ENCODE results near the gene PCDHB13. TPM values are rescaled to one million over a fixed set of nuclear protein-coding genes. Genes with fewer than 3 reads are reported as not detected.

PCDHB13 gene
- total RNA-seq, 1 donor from 2014 or later, result 2.9 TPM

Other genes with a start within 250 kb of the PCDHB13 start
- 3.0 TPM for gene PCDHAC2, start 247.4 kb upstream of the PCDHB13 start, total RNA-seq
- not detected for gene PCDHB1, start 162.5 kb upstream of the PCDHB13 start, total RNA-seq
- gene PCDHB2, start 119.3 kb upstream of the PCDHB13 start, total RNA-seq, result 3.1 TPM
- 2.7 TPM for gene PCDHB3, start 113.4 kb upstream of the PCDHB13 start, total RNA-seq
- gene PCDHB4, start 92.1 kb upstream of the PCDHB13 start, total RNA-seq, result 1.6 TPM
- gene PCDHB5, start 78.7 kb upstream of the PCDHB13 start, total RNA-seq, result 2.7 TPM
- 0.39 TPM for gene PCDHB6, start 63.9 kb upstream of the PCDHB13 start, total RNA-seq
- gene PCDHB7, start 41.3 kb upstream of the PCDHB13 start, total RNA-seq, result 1.1 TPM
- gene PCDHB8, start 36.1 kb upstream of the PCDHB13 start, total RNA-seq, result 0.49 TPM
- 2.5 TPM for gene PCDHB16, start 31.5 kb upstream of the PCDHB13 start, total RNA-seq
- 0.89 TPM for gene PCDHB9, start 26.8 kb upstream of the PCDHB13 start, total RNA-seq
- 1.8 TPM for gene PCDHB10, start 21.6 kb upstream of the PCDHB13 start, total RNA-seq
- 3.5 TPM for gene PCDHB11, start 14.3 kb upstream of the PCDHB13 start, total RNA-seq
- 2.2 TPM for gene PCDHB12, start 5.2 kb upstream of the PCDHB13 start, total RNA-seq
- gene PCDHB14, start 9.4 kb downstream of the PCDHB13 start, total RNA-seq, result 3.8 TPM
- gene PCDHB15, start 31.5 kb downstream of the PCDHB13 start, total RNA-seq, result 3.6 TPM
- 1.4 TPM for gene SLC25A2, start 90.1 kb downstream of the PCDHB13 start, total RNA-seq
- 88.8 TPM for gene TAF7, start 106.9 kb downstream of the PCDHB13 start, total RNA-seq
- gene PCDHGA1, start 116.6 kb downstream of the PCDHB13 start, total RNA-seq, result 0.39 TPM
- 3.6 TPM for gene PCDHGA2, start 124.8 kb downstream of the PCDHB13 start, total RNA-seq
- 1.6 TPM for gene PCDHGA3, start 129.9 kb downstream of the PCDHB13 start, total RNA-seq
- 2.6 TPM for gene PCDHGB1, start 136.2 kb downstream of the PCDHB13 start, total RNA-seq
- gene PCDHGA4, start 141.1 kb downstream of the PCDHB13 start, total RNA-seq, result 2.9 TPM
- gene PCDHGB2, start 146.1 kb downstream of the PCDHB13 start, total RNA-seq, result 3.3 TPM
- gene PCDHGA5, start 150.2 kb downstream of the PCDHB13 start, total RNA-seq, result 3.6 TPM
- 4.3 TPM for gene PCDHGB3, start 156.3 kb downstream of the PCDHB13 start, total RNA-seq
- gene PCDHGA6, start 160.0 kb downstream of the PCDHB13 start, total RNA-seq, result 3.6 TPM
- 3.5 TPM for gene PCDHGA7, start 168.8 kb downstream of the PCDHB13 start, total RNA-seq
- 6.1 TPM for gene PCDHGB4, start 173.8 kb downstream of the PCDHB13 start, total RNA-seq
- 3.3 TPM for gene PCDHGA8, start 178.7 kb downstream of the PCDHB13 start, total RNA-seq
- gene PCDHGB5, start 184.0 kb downstream of the PCDHB13 start, total RNA-seq, result 8.0 TPM
- 4.2 TPM for gene PCDHGA9, start 188.9 kb downstream of the PCDHB13 start, total RNA-seq
- gene PCDHGB6, start 194.1 kb downstream of the PCDHB13 start, total RNA-seq, result 5.6 TPM
- gene PCDHGA10, start 199.1 kb downstream of the PCDHB13 start, total RNA-seq, result 4.9 TPM
- 7.6 TPM for gene PCDHGB7, start 203.8 kb downstream of the PCDHB13 start, total RNA-seq
- 6.1 TPM for gene PCDHGA11, start 207.1 kb downstream of the PCDHB13 start, total RNA-seq
- gene PCDHGA12, start 216.6 kb downstream of the PCDHB13 start, total RNA-seq, result 3.9 TPM